Measurements from ENCODE around the gene MYO3B.

The MYO3B gene

DNA sequence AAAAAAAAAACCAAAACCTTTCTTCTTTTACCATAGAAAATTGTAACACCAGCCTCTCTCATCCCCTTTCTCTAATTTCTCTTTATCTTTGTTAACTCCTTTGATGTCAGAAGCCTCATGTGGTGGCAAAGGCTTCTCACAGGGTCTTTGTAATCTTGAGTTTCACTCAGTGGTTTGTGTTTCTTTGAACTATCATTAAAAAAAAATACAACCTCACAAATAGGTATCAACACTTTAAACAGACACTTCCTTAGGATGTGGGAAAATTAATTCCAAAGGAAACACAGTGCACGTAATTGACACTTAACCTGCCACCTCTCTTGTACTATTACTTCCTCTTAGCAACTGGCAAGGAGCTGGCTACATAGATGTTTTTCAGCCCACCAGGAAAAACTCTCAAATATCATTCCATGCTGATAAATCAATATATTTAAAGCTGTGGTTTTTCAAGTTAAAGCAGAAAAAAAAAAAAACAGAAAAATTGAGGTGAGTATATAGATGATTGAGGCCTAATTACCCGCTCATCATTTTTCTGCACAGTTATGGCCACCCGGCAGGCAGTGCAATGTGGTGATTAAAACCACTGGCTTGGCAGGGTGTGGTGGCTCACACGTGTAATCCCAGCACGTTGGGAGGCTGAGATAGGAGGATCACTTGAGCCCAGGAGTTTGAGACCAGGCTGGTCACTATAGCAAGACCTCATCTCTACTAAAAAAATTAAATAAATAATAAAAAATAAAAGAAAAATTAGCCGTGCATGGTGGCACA is 193.5 kb downstream of the MYO3B start:
- DNase-seq (ENCODE audit: low read depth in 2 of 2): no peak

DNA sequence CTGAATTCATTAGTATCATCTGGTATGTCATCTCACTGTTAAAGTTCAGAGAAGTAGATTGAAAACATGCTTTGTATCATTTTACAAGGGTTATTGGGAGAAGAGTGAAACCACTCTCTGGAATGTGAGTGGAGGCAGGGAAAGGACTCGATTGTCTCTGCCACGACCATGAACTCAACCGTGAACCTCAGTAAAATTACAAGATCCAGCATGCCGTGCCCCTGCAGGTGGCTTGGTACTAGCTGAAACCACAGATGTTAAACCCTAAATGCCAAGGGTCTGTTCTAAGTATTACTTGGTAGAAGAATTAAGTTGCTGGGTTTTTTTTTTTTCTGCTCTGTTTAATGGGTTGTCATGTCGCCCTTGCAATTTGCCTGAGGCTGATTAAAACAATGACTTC is 197.2 kb downstream of the MYO3B start:
- no peak for DNase-seq (ENCODE audit: low read depth in 2 of 2)

GRCh38 chr2:170377500-170378207 is 199.7 kb downstream of the MYO3B start:
- no peak for DNase-seq (ENCODE audit: low read depth in 2 of 2)

DNA sequence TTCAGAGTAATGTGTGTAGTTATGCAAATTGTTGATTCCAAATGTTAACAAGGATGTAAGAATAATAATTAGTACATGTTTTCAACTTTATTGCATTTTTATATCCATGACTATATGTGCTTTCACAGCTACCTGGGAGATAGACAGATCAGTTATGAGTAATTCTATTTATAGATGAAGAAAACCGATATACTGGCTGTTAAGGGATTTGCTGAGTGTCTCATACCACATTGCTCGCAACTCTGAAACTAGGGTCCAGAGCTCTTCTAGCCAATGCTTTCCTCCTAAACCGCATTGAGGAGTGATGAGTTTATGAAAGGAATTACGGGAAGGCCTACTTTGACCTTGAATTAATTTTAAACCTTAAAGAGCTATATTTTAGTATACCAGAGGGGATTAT is 202.3 kb downstream of the MYO3B start:
- DNase-seq (ENCODE audit: low read depth in 2 of 2): no peak

DNA sequence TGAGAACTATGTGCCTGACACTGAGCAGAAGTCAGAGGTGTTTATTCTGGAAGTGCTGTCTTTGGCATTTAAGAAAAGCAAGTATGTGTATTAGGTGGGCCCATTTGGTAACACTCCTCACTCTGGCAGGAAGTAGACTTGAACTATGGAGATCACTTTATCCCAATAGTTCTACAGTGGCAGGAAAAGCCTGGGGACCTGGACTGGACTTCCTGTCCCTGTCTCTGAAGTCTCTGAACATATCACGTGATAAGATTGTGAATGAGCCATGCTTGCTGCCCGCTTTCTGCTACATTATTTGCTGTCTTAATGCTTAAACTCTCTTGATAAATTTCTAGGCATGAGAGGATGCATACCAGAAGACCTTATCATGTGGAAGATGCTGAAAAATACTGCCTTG is 203.7 kb downstream of the MYO3B start:
- DNase-seq (ENCODE audit: low read depth in 2 of 2): no peak

DNA sequence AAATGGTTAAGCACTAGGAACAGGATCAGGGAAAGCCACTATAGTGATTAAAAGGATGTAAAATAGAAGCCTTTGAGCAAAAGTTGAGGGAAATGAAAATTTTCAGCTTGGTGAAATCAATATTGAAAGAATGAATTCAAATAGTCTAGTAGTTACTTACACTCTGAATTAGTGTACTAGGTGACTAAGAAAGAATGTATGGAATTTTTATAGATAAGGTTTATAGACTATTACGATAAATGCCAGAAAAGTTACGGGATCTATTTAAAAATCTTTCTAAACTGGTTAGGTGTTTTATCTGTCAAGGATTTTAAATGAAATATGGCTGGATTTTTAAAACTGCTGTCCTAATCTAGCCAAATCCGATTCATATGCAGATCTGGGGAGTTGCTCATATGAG is 208.6 kb downstream of the MYO3B start:
- DNase-seq (ENCODE audit: low read depth in 2 of 2): no peak

GRCh38 chr2:170391018-170391417 is 213.1 kb downstream of the MYO3B start:
- DNase-seq (ENCODE audit: low read depth in 2 of 2): no peak

- no peak for DNase-seq (ENCODE audit: low read depth in 2 of 2)
These were observed 213.8 kb downstream of the MYO3B start for GRCh38 chr2:170391697-170392096.

DNA sequence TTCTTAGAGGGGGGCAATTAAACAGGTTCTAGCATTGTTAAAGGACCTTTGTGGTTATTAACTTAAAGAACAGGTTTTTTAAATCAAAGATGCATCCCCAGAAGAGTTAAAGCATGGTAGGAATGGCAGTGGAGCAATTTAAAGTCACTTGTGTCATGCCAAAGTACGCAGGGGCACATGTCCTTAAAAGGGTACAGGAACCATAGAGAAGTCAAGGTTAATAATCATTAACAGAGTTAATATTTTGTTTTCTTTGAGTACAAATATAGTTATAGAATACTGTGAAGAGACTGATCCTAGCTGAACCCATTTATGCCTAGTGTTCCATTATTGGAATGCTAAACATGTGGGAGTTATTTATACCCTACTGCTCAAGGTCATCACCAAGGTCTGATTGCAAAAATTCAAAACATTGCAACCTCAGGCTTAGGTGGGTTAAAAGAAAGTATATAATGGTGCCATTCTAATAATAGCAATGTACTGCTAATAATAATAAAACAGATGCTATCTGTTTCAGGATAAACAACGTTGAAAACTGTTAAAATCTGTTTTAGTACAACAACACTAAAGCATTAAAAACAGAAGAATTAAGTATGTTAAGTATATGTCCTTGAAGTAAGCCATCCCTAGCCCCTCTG is 216.0 kb downstream of the MYO3B start:
- no peak for DNase-seq (ENCODE audit: low read depth in 2 of 2)

GRCh38 chr2:170394641-170395387 is 216.9 kb downstream of the MYO3B start:
- DNase-seq (ENCODE audit: low read depth in 2 of 2): no peak

DNA sequence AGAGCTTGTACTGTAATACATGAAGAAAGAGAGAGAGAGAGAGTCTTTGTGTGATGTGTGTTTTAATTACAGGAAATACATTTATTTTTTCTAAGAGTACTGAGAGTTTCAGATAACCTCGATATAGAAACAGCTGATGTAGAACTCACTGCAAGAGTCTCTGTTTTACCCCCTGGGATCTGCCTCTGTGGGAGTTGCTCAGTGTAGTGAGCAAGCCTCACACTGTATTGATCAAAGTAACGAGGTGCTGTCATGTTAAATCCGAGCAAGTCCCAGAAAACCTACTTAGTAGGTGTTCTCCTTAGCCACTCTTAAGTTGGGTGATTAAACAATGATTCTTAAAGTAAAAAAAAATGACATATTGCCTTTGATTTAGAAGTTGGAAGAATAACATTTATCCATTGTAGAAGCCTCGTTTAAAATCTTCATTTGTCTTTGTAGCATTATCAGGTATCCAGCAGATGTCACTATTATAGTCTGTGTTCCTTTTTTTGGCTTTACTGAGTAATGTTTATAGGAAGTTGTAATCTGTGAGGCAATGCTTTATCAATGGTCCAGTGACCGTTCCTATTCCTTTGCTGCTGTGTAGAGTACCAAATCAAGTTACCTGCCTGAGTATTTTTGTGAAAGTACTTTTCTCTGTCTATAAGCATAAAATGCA is 219.0 kb downstream of the MYO3B start:
- DNase-seq (ENCODE audit: low read depth in 2 of 2): no peak

GRCh38 chr2:170401187-170401586 is 223.2 kb downstream of the MYO3B start:
- DNase-seq (ENCODE audit: low read depth in 2 of 2): no peak

DNA sequence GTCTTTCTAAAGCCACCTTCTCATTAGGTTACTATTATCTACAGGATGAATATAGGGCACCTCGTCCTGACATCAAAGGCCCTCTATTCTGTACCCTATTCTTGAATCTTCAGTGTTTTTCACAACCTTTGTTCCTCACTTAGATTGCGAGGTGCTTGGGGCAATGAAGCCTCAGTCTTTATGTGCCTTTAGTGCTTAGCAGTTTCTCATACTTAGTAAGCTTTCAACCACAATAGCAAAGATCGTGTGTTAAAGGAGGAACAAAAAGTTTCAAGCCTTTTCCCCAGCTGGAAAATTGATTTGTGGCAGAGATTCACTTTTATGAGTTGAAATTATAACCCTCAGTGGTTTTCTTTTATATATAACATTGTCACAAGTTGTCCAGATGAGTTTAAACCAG is 226.9 kb downstream of the MYO3B start:
- no peak for DNase-seq (ENCODE audit: low read depth in 2 of 2)

DNA sequence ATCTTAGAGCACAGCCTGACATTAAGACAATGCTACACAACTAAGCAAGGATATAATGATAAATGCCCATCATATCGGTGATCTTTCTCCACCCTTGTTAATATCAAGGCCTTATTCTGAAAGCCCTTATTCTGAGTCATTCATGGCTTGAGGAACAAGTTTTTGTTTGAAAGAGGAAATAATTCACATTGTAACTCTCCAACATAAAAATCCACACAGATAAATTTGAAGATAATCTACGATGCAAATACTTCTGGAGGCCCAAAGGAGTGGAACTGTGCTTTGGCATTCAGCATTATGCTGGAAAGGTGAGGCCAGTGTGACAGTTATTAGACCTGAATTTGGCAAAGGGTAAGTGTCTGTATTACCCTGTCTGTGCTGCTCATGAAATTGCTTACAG is 227.4 kb downstream of the MYO3B start:
- no peak for DNase-seq (ENCODE audit: low read depth in 2 of 2)

- no peak for DNase-seq (ENCODE audit: low read depth in 2 of 2)
These were observed 230.7 kb downstream of the MYO3B start for GRCh38 chr2:170408461-170409163.

- peak; percentile 13 to 19 for DNase-seq (ENCODE audit: low read depth in 2 of 2)
These were observed 231.2 kb downstream of the MYO3B start for GRCh38 chr2:170409164-170409535.

DNA sequence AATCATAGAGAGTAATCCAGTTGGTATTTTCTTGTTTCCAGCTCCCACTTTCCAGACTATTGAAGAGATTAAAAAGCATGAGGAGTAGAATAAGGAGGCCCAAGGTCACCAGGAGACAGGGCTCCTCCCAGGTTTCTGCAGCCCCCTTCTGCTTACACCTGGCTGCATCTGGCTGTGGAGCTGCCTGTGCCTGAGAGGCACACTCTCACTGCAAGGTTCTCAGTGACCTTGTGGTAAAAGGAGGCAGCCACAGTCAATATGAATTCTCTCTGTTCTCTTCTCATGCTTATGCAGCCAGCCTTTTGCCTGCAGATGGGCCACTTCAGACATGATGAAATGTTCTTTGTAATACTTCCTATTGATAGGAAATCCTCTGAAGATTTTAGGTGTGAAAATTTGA is 233.7 kb downstream of the MYO3B start:
- DNase-seq (ENCODE audit: low read depth in 2 of 2): no peak

GRCh38 chr2:170420961-170421687 is 243.2 kb downstream of the MYO3B start:
- DNase-seq (ENCODE audit: low read depth in 2 of 2): peak; percentile 19 to 23

DNA sequence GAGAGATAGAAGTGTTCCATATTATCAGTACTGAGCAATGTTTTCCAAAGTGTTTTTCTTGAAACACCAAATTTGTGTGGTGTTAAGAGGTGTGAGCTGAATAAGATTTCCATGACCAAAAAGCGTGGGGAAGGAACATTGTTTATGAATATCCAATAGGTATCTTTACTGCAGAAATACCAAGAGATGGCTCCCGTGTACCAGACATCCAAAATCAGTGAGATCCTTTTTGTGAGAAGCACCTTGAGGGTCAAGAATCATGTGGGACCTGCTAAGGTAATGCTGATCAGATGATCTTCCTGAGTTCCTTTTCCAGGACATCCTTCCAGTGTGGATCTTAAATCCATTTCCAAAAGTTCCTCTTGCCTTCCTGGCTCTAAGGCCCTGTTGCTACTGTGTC is 246.0 kb downstream of the MYO3B start:
- no peak for DNase-seq (ENCODE audit: low read depth in 2 of 2)

DNA sequence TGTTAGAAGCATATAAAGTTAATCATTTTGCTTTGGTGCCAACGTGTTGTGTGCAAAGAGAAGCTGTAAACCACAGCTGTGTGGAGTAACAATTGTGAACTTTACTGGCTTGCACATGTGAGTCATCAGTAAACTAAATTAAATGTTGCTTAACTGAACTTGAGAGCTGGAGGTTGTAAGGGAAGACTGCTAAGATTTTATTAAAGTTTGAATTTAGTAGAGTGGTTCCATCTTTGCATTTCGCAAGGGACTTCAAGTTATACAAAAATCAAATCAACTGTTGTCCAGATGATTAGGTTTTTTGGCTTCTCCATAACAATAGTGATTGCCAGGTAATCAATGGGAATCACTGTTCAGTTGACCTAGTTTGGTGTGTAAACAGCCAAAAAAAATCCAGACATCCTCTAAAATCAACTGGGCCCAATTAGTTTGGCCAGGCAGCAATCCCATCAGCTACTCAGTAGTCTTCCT is 247.4 kb downstream of the MYO3B start:
- DNase-seq (ENCODE audit: low read depth in 2 of 2): peak; percentile 43 to 56

Data from fibroblast of skin of left biceps (primary cell).